CD14-positive monocyte (primary cell): ENCODE results near the gene GPATCH1. TPM values are rescaled to one million over a fixed set of nuclear protein-coding genes. Genes with fewer than 3 reads are reported as not detected.
"Not testable (repeated sequence)": the region's sequence is repeated elsewhere in the genome, so short reads cannot be mapped to it uniquely, and the experiment has no call there.

Source experiments
- DNase-seq, 3 donors: peaks; one replicate each; pipeline ENCODE4 v3.0.0-alpha.2; 2011 to 2022
- H2AFZ ChIP-seq: 2 replicates; pipeline ENCODE4 v1.6.0; 2012; ENCODE audit warnings: mild to moderate bottlenecking, low read depth, low read length, inconsistent platforms; ENCODE audit not compliant: insufficient read depth, poor library complexity, severe bottlenecking
- H3K27ac ChIP-seq, 2 donors: 1 replicate in 1 of 2; 2 replicates in 1 of 2; pipeline ENCODE4 v1.5.1; 2012 to 2013; ENCODE audit warnings: low read length in 2 of 2, control low read depth in 1 of 2, inconsistent platforms in 1 of 2, low read depth in 1 of 2, mild to moderate bottlenecking in 1 of 2
- H3K27me3 ChIP-seq, 2 donors: one replicate each; pipeline versions ENCODE4 v1.6.0 to v1.6.1; 2011 to 2013; ENCODE audit warnings: low read length in 2 of 2; ENCODE audit not compliant: control insufficient read depth in 2 of 2, insufficient read depth in 2 of 2
- H3K36me3 ChIP-seq, 2 donors: replicated peaks in 1 of 2; 1 replicate in 1 of 2; 2 replicates in 1 of 2; pipeline versions ENCODE4 v1.5.1 to v1.6.1; 2012 to 2013; ENCODE audit warnings: low read length in 2 of 2, control low read depth in 1 of 2, inconsistent platforms in 1 of 2, mild to moderate bottlenecking in 1 of 2; ENCODE audit not compliant: insufficient read depth in 2 of 2, control insufficient read depth in 1 of 2
- H3K4me1 ChIP-seq, 2 donors: 1 replicate in 1 of 2; 2 replicates in 1 of 2; pipeline versions ENCODE4 v1.5.1 to v1.6.1; 2012 to 2013; ENCODE audit warnings: low read length in 2 of 2, control low read depth in 1 of 2, inconsistent platforms in 1 of 2, mild to moderate bottlenecking in 1 of 2, moderate library complexity in 1 of 2; ENCODE audit not compliant: insufficient read depth in 2 of 2, control insufficient read depth in 1 of 2
- H3K4me2 ChIP-seq: replicated peaks from 2 replicates; pipeline ENCODE3; 2012; ENCODE audit warnings: low read length, moderate library complexity, mild to moderate bottlenecking; ENCODE audit not compliant: poor library complexity, severe bottlenecking; ENCODE audit errors: extremely low read depth
- H3K4me3 ChIP-seq, 3 experiments: fragments of 200-600 bp in 1 of 3; sonication (generic) in 1 of 3; replicated peaks in 1 of 3; 1 replicate in 2 of 3; 2 replicates in 1 of 3; pipeline ENCODE4 v1.5.1; 2011 to 2013; ENCODE audit warnings: low read length in 3 of 3, mild to moderate bottlenecking in 3 of 3, control low read depth in 2 of 3, low read depth in 2 of 3, inconsistent platforms in 1 of 3, moderate library complexity in 1 of 3
- H3K79me2 ChIP-seq: 2 replicates; pipeline ENCODE4 v1.6.0; 2012; ENCODE audit warnings: mild to moderate bottlenecking, control low read depth, inconsistent platforms, low read length, moderate library complexity; ENCODE audit not compliant: insufficient read depth
- H3K9ac ChIP-seq: 2 replicates; pipeline ENCODE4 v1.6.0; 2017; ENCODE audit warnings: low read length, mild to moderate bottlenecking; ENCODE audit not compliant: insufficient read depth, poor library complexity, severe bottlenecking
- H3K9me3 ChIP-seq, 2 donors: replicated peaks in 1 of 2; 1 replicate in 1 of 2; 2 replicates in 1 of 2; pipeline versions ENCODE4 v1.5.1 to v1.6.1; 2012 to 2013; ENCODE audit warnings: low read length in 2 of 2, control low read depth in 1 of 2; ENCODE audit not compliant: control insufficient read depth in 1 of 2, insufficient read depth in 1 of 2
- H4K20me1 ChIP-seq: 2 replicates; pipeline ENCODE4 v1.6.0; 2012; ENCODE audit warnings: mild to moderate bottlenecking, low read length, control low read depth, moderate library complexity; ENCODE audit not compliant: insufficient read depth
- H3K27ac Mint-ChIP-seq, 7 donors: one replicate each; pipeline ENCODE4 v1.8.0; 2020; ENCODE audit warnings: mild to moderate bottlenecking in 7 of 7, mixed read lengths in 7 of 7, moderate library complexity in 6 of 7, inconsistent platforms in 2 of 7
- H3K27me3 Mint-ChIP-seq, 3 donors: one replicate each; pipeline ENCODE4 v1.8.0; 2021 to 2022; ENCODE audit warnings: low read depth in 3 of 3, mild to moderate bottlenecking in 3 of 3, mixed read lengths in 3 of 3, moderate library complexity in 3 of 3, inconsistent platforms in 1 of 3
- H3K36me3 Mint-ChIP-seq, 2 donors: one replicate each; pipeline ENCODE4 v1.8.0; 2020; ENCODE audit warnings: mixed read lengths in 2 of 2, inconsistent platforms in 1 of 2, mild to moderate bottlenecking in 1 of 2
- H3K4me1 Mint-ChIP-seq: one replicate; pipeline ENCODE4 v1.8.0; 2020; ENCODE audit warnings: mild to moderate bottlenecking, mixed read lengths
- H3K4me3 Mint-ChIP-seq, 2 donors: one replicate each; pipeline ENCODE4 v1.8.0; 2020; ENCODE audit warnings: mild to moderate bottlenecking in 2 of 2, mixed read lengths in 2 of 2, moderate library complexity in 1 of 2
- H3K9me3 Mint-ChIP-seq, 7 donors: one replicate each; pipeline ENCODE4 v1.8.0; 2020 to 2022; ENCODE audit warnings: mixed read lengths in 7 of 7, mild to moderate bottlenecking in 6 of 7, moderate library complexity in 6 of 7, inconsistent platforms in 2 of 7
- CTCF ChIP-seq: fragments of 200-600 bp; IDR thresholded peaks from one replicate; pipeline ENCODE4 v1.8.0; 2022; ENCODE audit warnings: antibody characterized with exemption, mild to moderate bottlenecking
- WGBS: methylation state at CpG from one replicate; pipeline ENCODE4 v1.1.5; 2013; ENCODE audit warnings: missing lambda C conversion rate; ENCODE audit not compliant: insufficient coverage; 5-methylcytosine and 5-hydroxymethylcytosine counted together
- intact Hi-C, 2 donors: fragments of 100-400 bp; cut with micrococcal nuclease; formaldehyde crosslinking; loops; one replicate each; pipeline versions ENCODE4 v1.15.0 to v1.15.1; 2023
- polyA plus RNA-seq, 3 donors: library from polyadenylated mRNA; depleted of rRNA in 1 of 3; unstranded in 2 of 3; stranded (reverse) in 1 of 3; fragments of 300-500 nt in 2 of 3; fragments of >200 nt in 1 of 3; fragmentation: Illumina TruSeq in 2 of 3; gene quantifications; 1 replicate in 2 of 3; 2 replicates in 1 of 3; pipeline ENCODE4 v1.2.3, GENCODE V29; 2012 to 2021

The GPATCH1 gene
- polyA plus RNA-seq, 3 donors: 1.4 to 6.8 (median 4.0) TPM

GRCh38 chr19:33124207-33125098 lies 43.5 kb downstream of the GPATCH1 start:
- Mint-ChIP-seq H3K4me1 (peaks cover 3% of the 10 kb centered on the region), H3K4me3 (no peak overlapping the region), H3K9me3 (no peaks in the 10 kb centered on the region), H3K27me3 (no peaks in the 10 kb centered on the region), H3K36me3 (peaks cover 48 to 73% of the 10 kb centered on the region in 2 donors), H3K27ac (no peak overlapping the region)
- Histone ChIP-seq H2AFZ (no peak overlapping the region), H3K9me3 (no peaks in the 10 kb centered on the region), H3K4me3 (no peak overlapping the region), H3K79me2 (no peaks in the 10 kb centered on the region), H3K4me2 (no peak overlapping the region), H3K27ac (no peak overlapping the region), H3K27me3 (no peaks in the 10 kb centered on the region), H4K20me1 (no peaks in the 10 kb centered on the region), H3K4me1 (peaks cover 3 to 4% of the 10 kb centered on the region in 2 donors), H3K9ac (no peak overlapping the region), H3K36me3 (peaks cover 32 to 53% of the 10 kb centered on the region in 2 donors)
- intact Hi-C loops: loop anchor here (5.0 to 10.0 kb wide), 2 partner anchors 648 to 650 kb away; no protein-coding TSS in a partner anchor
- no peak for DNase-seq
- no peak for TF ChIP-seq CTCF
- 76% methylated on average over 8 of the region's 10 CpGs for WGBS

GRCh38 chr19:33125929-33126388 lies 45.0 kb downstream of the GPATCH1 start:
- Histone ChIP-seq H3K9ac (no peak overlapping the region), H2AFZ (no peak overlapping the region), H3K4me3 (no peak overlapping the region), H3K4me1 (peaks cover 3 to 4% of the 10 kb centered on the region in 2 donors), H3K27ac (no peak overlapping the region), H4K20me1 (no peaks in the 10 kb centered on the region), H3K4me2 (peak overlapping the region; percentile 43), H3K79me2 (no peaks in the 10 kb centered on the region), H3K36me3 (peaks cover 40 to 67% of the 10 kb centered on the region in 2 donors), H3K9me3 (no peaks in the 10 kb centered on the region), H3K27me3 (no peaks in the 10 kb centered on the region)
- H3K36me3 Mint-ChIP-seq: peaks cover 62 to 82% of the 10 kb centered on the region in 2 donors
- TF ChIP-seq CTCF: peak; percentile 81
- peak overlapping the region in 1 of 7 donors; percentile 32 for H3K27ac Mint-ChIP-seq
- peak; percentile 37 to 51 (median 51) for DNase-seq
- WGBS: 35% methylated on average over 11 of the region's 12 CpGs
- H3K9me3 Mint-ChIP-seq: peaks cover 0 to 2% (median 0%) of the 10 kb centered on the region in 7 donors
- no peak overlapping the region for H3K4me3 Mint-ChIP-seq
- no peaks in the 10 kb centered on the region for H3K27me3 Mint-ChIP-seq
- intact Hi-C loops: loop anchor here (5.0 to 10.0 kb wide), 2 partner anchors 646 to 649 kb away; no protein-coding TSS in a partner anchor
- H3K4me1 Mint-ChIP-seq: peaks cover 3% of the 10 kb centered on the region

- WGBS: 100% methylated on average over 1 of the region's 8 CpGs
- not testable (repeated sequence) for H3K27ac ChIP-seq, H3K4me1 ChIP-seq, H3K9me3 ChIP-seq, H3K27ac Mint-ChIP-seq, H3K9me3 Mint-ChIP-seq, H3K27me3 ChIP-seq, DNase-seq, H3K4me2 ChIP-seq, H2AFZ ChIP-seq, H3K4me3 Mint-ChIP-seq, H3K9ac ChIP-seq, H3K4me1 Mint-ChIP-seq, H4K20me1 ChIP-seq, H3K4me3 ChIP-seq, H3K79me2 ChIP-seq, H3K27me3 Mint-ChIP-seq
- intact Hi-C loops: loop anchor here (5.0 to 10.0 kb wide), 2 partner anchors 646 to 648 kb away; no protein-coding TSS in a partner anchor
- peaks cover 62 to 81% of the 10 kb centered on the region in 2 donors for H3K36me3 Mint-ChIP-seq
- H3K36me3 ChIP-seq: peaks cover 37 to 67% of the 10 kb centered on the region in 2 donors
Observed at GRCh38 chr19:33126712-33127111, 45.7 kb downstream of the GPATCH1 start.
